SK-N-SH (cell line): Measurements from ENCODE around the gene CPM. TPM values are rescaled to one million over a fixed set of nuclear protein-coding genes. Genes with fewer than 3 reads are reported as not detected.
"Not testable (repeated sequence)": the region's sequence is repeated elsewhere in the genome, so short reads cannot be mapped to it uniquely, and the experiment has no call there.

Experiments
- CTCF ChIA-PET: fragments of 300-600, 350-600 bp; formaldehyde crosslinking; extraction: SDS; loops from one replicate; lab custom pipeline; 2021; lab: Yijun Ruan, JAX
- POLR2A ChIA-PET: fragments of 350-600 bp; sonication (Branson Sonifier 250); formaldehyde crosslinking; extraction: SDS; loops from one replicate; lab custom pipeline; 2020; ENCODE audit warnings: antibody characterized with exemption, inconsistent platforms; lab: Yijun Ruan, JAX
- DNase-seq: peaks from one replicate; pipeline ENCODE4 v3.0.0; 2012
- H2AFZ ChIP-seq: fragments of 200-600 bp; sonication (generic); 2 replicates; pipeline ENCODE4 v1.8.1; 2016; ENCODE audit warnings: antibody characterized with exemption, mild to moderate bottlenecking, low read depth
- H3F3A ChIP-seq: fragments of 200-600 bp; sonication (generic); replicated peaks from 2 replicates; pipeline ENCODE3; 2016; ENCODE audit warnings: antibody characterized with exemption, mild to moderate bottlenecking; ENCODE audit not compliant: insufficient read depth
- H3K27ac ChIP-seq, 2 experiments: fragments of 200-500 bp in 1 of 2; fragments of 200-600 bp in 1 of 2; sonication (Bioruptor generic) in 1 of 2; sonication (generic), shearing (Covaris generic) in 1 of 2; 2 replicates each; pipeline versions ENCODE4 v1.5.1 to v1.6.1; 2014 to 2016; ENCODE audit warnings: low read depth in 2 of 2, inconsistent platforms in 1 of 2, low read length in 1 of 2, mild to moderate bottlenecking in 1 of 2, mixed read lengths in 1 of 2
- H3K27me3 ChIP-seq: fragments of 200-600 bp; sonication (generic), shearing (Covaris generic); 2 replicates; pipeline ENCODE4 v1.6.1; 2016; ENCODE audit warnings: mixed run types; ENCODE audit not compliant: insufficient read depth
- H3K36me3 ChIP-seq, 2 experiments: fragments of 200-500 bp in 1 of 2; fragments of 200-600 bp in 1 of 2; sonication (Bioruptor generic) in 1 of 2; sonication (generic) in 1 of 2; replicated peaks in 1 of 2; 2 replicates each; pipeline versions ENCODE3 to v1.5.1; 2014 to 2016; ENCODE audit warnings: low read length in 1 of 2, mild to moderate bottlenecking in 1 of 2; ENCODE audit not compliant: insufficient read depth in 2 of 2, control insufficient read depth in 1 of 2
- H3K4me1 ChIP-seq, 2 experiments: fragments of 200-500 bp in 1 of 2; fragments of 200-600 bp in 1 of 2; sonication (Bioruptor generic) in 1 of 2; sonication (generic), shearing (Covaris generic) in 1 of 2; 2 replicates each; pipeline versions ENCODE4 v1.5.1 to v1.6.1; 2014 to 2016; ENCODE audit warnings: low read depth in 1 of 2, low read length in 1 of 2, mixed run types in 1 of 2; ENCODE audit not compliant: insufficient read depth in 2 of 2, control insufficient read depth in 1 of 2
- H3K4me2 ChIP-seq: fragments of 200-600 bp; sonication (generic), shearing (Covaris generic); 2 replicates; pipeline ENCODE4 v1.6.1; 2017; ENCODE audit warnings: mixed run types
- H3K4me3 ChIP-seq, 2 experiments: fragments of 200-500 bp in 1 of 2; fragments of 200-600 bp in 1 of 2; sonication (Bioruptor generic) in 1 of 2; sonication (generic), shearing (Covaris generic) in 1 of 2; 2 replicates each; pipeline versions ENCODE4 v1.5.1 to v1.8.1; 2014 to 2016; ENCODE audit warnings: low read depth in 2 of 2, inconsistent platforms in 1 of 2, low read length in 1 of 2, mild to moderate bottlenecking in 1 of 2, mixed read lengths in 1 of 2, moderate library complexity in 1 of 2
- H3K79me2 ChIP-seq: fragments of 200-600 bp; sonication (generic); 2 replicates; pipeline ENCODE4 v1.8.1; 2017; ENCODE audit warnings: mild to moderate bottlenecking; ENCODE audit not compliant: insufficient read depth
- H3K9ac ChIP-seq: fragments of 200-600 bp; sonication (generic); 2 replicates; pipeline ENCODE4 v1.6.1; 2017; ENCODE audit warnings: mixed run types
- H3K9me2 ChIP-seq: fragments of 200-600 bp; sonication (generic); 2 replicates; pipeline ENCODE4 v1.6.1; 2017; ENCODE audit warnings: mixed run types
- H3K9me3 ChIP-seq: fragments of 200-600 bp; sonication (generic); 2 replicates; pipeline ENCODE4 v1.6.1; 2017; ENCODE audit warnings: mixed run types, mild to moderate bottlenecking, moderate library complexity
- H4K20me1 ChIP-seq: fragments of 200-600 bp; sonication (generic); 2 replicates; pipeline ENCODE4 v1.6.1; 2017; ENCODE audit warnings: mild to moderate bottlenecking, mixed run types; ENCODE audit not compliant: insufficient read depth
- ELF1 ChIP-seq: IDR thresholded peaks from 2 replicates; pipeline ENCODE4 v1.4.0; 2012
- EP300 ChIP-seq, 2 experiments: IDR thresholded peaks; 2 replicates each; pipeline versions ENCODE4 v1.4.0 to v1.6.1; 2012; ENCODE audit warnings: borderline replicate concordance in 1 of 2, low read depth in 1 of 2, low read length in 1 of 2
- MEF2A ChIP-seq: IDR thresholded peaks from 2 replicates; pipeline ENCODE4 v1.4.0; 2012; ENCODE audit warnings: low read depth, borderline replicate concordance
- MXI1 ChIP-seq: IDR thresholded peaks from 2 replicates; pipeline ENCODE4 v1.6.1; 2012; ENCODE audit warnings: mild to moderate bottlenecking, low read depth, low read length, improper control_type of control experiment
- NFIC ChIP-seq: IDR thresholded peaks from 2 replicates; pipeline ENCODE4 v1.4.0; 2012; ENCODE audit warnings: borderline replicate concordance
- RAD21 ChIP-seq: IDR thresholded peaks from 2 replicates; pipeline ENCODE4 v1.6.1; 2012; ENCODE audit warnings: mild to moderate bottlenecking, low read length
- RCOR1 ChIP-seq: fragments of 150-350 bp; IDR thresholded peaks from 2 replicates; pipeline ENCODE4 v1.6.1; 2017; ENCODE audit warnings: antibody characterized with exemption, low read length
- SMC3 ChIP-seq: IDR thresholded peaks from 2 replicates; pipeline ENCODE4 v1.6.1; 2012; ENCODE audit warnings: low read depth, low read length, improper control_type of control experiment
- TAF1 ChIP-seq: IDR thresholded peaks from 2 replicates; pipeline ENCODE4 v1.6.1; 2012; ENCODE audit warnings: low read depth, mild to moderate bottlenecking, low read length, moderate library complexity, borderline replicate concordance
- TCF12 ChIP-seq: IDR thresholded peaks from 2 replicates; pipeline ENCODE4 v1.4.0; 2012
- TEAD4 ChIP-seq: IDR thresholded peaks from 2 replicates; pipeline ENCODE4 v1.4.0; 2012; ENCODE audit warnings: mild to moderate bottlenecking, borderline replicate concordance; ENCODE audit not compliant: insufficient read depth
- USF1 ChIP-seq: IDR thresholded peaks from 2 replicates; pipeline ENCODE4 v1.4.0; 2012; ENCODE audit warnings: low read depth, borderline replicate concordance
- WGBS: methylation state at CpG from one replicate; pipeline ENCODE4 v1.1.6; 2017; ENCODE audit warnings: low lambda C conversion rate; 5-methylcytosine and 5-hydroxymethylcytosine counted together
- polyA plus RNA-seq, 3 experiments: library from polyadenylated mRNA; depleted of rRNA; stranded (reverse); fragments of >200 nt; gene quantifications; 2 replicates each; pipeline ENCODE4 v1.2.3, GENCODE V29; 2012

Gene CPM
- polyA plus RNA-seq, 1 of the 3 experiments (the other 2 are of a cell fraction): 10.8 TPM

DNA sequence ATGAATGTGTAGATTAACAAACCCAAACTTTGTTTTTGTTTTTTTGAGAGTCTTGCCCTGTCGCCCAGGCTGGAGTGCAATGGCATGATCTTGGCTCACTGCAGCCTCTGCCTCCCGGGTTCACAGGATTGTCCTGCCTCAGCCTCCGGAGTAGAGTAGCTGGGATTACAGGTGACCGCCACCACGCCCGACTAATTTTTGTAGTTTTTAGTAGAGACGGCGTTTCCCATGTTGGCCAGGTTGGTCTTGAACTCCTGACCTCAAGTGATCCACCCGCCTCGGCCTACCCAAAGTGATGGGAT, 125.7 kb downstream of the CPM start:
- Histone ChIP-seq H3K4me3 (peak overlapping the region; percentile 82 to 99), H4K20me1 (peaks cover 27% of the 10 kb centered on the region), H3K27ac (peak overlapping the region; percentile 96 to 98), H3K79me2 (peaks cover 42% of the 10 kb centered on the region), H2AFZ (peak overlapping the region; percentile 98), H3K4me2 (peak overlapping the region; percentile 94), H3F3A (peaks cover 33% of the 10 kb centered on the region), H3K9ac (peak overlapping the region; percentile 99), H3K36me3 (peaks cover 13 to 30% of the 10 kb centered on the region in 2 experiments)
- TF ChIP-seq TAF1: 0 out of 2 replicates have a peak, but pooled peaks have one; percentile 10
- H3K27me3 ChIP-seq, H3K9me3 ChIP-seq, H3K4me1 ChIP-seq, DNase-seq, H3K9me2 ChIP-seq: not testable (repeated sequence)
- WGBS: 20% methylated on average over 8 of the region's 10 CpGs
- ChIA-PET CTCF (interaction anchor here (0.7 to 3.2 kb wide), 6 partner anchors 11 to 499 kb away, joined by 3 to 17 read pairs (median 4); no protein-coding TSS in a partner anchor), POLR2A (interaction anchor here (0.9 to 2.8 kb wide), 3 partner anchors 14 to 61 kb away, joined by 3 to 21 read pairs (median 4); partner anchors contain the start of gene SLC35E3)

DNA sequence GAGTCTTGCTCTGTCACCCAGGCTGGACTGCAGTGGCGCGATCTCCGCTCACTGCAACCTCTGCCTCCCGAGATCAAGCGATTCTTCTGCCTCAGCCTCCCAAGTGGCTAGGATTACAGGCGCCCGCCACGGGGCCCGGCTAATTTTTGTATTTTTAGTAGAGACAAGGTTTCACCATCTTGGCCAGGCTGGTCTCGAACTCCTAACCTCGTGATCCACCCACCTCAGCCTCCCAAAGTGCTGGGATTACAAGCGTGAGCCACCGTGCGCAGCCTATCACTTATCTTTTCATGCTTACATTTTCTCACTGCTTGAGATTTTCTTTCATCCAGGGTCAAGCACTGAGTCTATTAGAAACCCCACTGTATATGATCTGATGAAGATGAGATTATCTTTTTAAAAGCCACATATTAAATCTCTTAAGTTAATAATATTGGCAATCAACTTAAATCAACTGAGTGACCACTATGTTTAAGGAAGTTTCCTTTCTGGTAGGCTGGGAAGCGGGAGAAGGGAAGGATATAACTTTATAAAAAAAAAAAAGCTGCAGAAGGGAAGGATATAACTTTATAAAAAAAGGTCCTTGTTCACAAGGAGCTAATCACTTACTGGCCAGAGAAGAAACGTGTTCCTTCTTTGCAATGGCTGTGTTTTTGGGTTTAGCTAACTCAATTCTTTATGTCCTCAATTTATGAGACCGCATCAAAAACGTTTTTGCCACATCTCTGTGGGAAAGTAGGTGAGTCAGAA, 126.3 kb downstream of the CPM start:
- no peak overlapping the region for H3K4me2 ChIP-seq
- H3F3A ChIP-seq: peaks cover 30% of the 10 kb centered on the region
- ChIA-PET POLR2A (interaction anchor here (1.1 to 2.8 kb wide), 2 partner anchors 19 to 60 kb away, joined by 3 to 21 read pairs; partner anchors contain the start of gene SLC35E3), CTCF (interaction anchor here (0.6 to 3.2 kb wide), 4 partner anchors 13 to 814 kb away, joined by 3 to 17 read pairs (median 6); no protein-coding TSS in a partner anchor)
- no peak overlapping the region; a peak in 2 of 4 replicates for H3K4me3 ChIP-seq
- no peaks in the 10 kb centered on the region for H3K27me3 ChIP-seq
- H3K27ac ChIP-seq: peak overlapping the region in 1 of 2 experiments; percentile 96; a peak in 1 of 4 replicates
- H3K79me2 ChIP-seq: peaks cover 36% of the 10 kb centered on the region
- H3K9me2 ChIP-seq: no peaks in the 10 kb centered on the region
- peaks cover 22% of the 10 kb centered on the region for H4K20me1 ChIP-seq
- 89% methylated on average over 18 of the region's 18 CpGs for WGBS
- H3K4me1 ChIP-seq: no peaks in the 10 kb centered on the region; a peak in 1 of 4 replicates
- H3K9ac ChIP-seq: no peak overlapping the region
- peaks cover 9 to 24% of the 10 kb centered on the region in 2 experiments for H3K36me3 ChIP-seq
- TF ChIP-seq ELF1 (no peak), RCOR1 (no peak), TAF1 (no peak), SMC3 (no peak), MXI1 (no peak), RAD21 (no peak), TCF12 (no peak), MEF2A (no peak), NFIC (no peak), TEAD4 (no peak), USF1 (no peak), EP300 (IDR thresholded peaks at IDR 0.05; ENCODE audit: borderline replicate concordance in 1 of 2, low read depth in 1 of 2, low read length in 1 of 2) (no peak)
- no peak for DNase-seq
- no peaks in the 10 kb centered on the region; the same call in 1 of the 2 replicates for H3K9me3 ChIP-seq
- peak overlapping the region; percentile 98 for H2AFZ ChIP-seq
